ENCODE results near the gene MAPK12. TPM values are rescaled to one million over a fixed set of nuclear protein-coding genes. Genes with fewer than 3 reads are reported as not detected.
A peak's percentile ranks its signal among the peaks of the same experiment; 100 is the strongest.

Gene MAPK12
- total RNA-seq, 1 donor from 2014 or later: 63.3 TPM

GRCh38 chr22:50210378-50211139 is 50.9 kb downstream of the MAPK12 start:
- H3K27me3 Mint-ChIP-seq (ENCODE audit: low read depth): no peaks in the 10 kb centered on the region
- H3K27ac Mint-ChIP-seq: no peak overlapping the region
- DNase-seq (ENCODE audit: low spot score in 2 of 2, unreplicated experiment in 2 of 2): no peak
- TF ChIP-seq, protein P1, sequence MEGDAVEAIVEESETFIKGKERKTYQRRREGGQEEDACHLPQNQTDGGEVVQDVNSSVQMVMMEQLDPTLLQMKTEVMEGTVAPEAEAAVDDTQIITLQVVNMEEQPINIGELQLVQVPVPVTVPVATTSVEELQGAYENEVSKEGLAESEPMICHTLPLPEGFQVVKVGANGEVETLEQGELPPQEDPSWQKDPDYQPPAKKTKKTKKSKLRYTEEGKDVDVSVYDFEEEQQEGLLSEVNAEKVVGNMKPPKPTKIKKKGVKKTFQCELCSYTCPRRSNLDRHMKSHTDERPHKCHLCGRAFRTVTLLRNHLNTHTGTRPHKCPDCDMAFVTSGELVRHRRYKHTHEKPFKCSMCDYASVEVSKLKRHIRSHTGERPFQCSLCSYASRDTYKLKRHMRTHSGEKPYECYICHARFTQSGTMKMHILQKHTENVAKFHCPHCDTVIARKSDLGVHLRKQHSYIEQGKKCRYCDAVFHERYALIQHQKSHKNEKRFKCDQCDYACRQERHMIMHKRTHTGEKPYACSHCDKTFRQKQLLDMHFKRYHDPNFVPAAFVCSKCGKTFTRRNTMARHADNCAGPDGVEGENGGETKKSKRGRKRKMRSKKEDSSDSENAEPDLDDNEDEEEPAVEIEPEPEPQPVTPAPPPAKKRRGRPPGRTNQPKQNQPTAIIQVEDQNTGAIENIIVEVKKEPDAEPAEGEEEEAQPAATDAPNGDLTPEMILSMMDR (IDR thresholded peaks at IDR 0.05; ENCODE audit: unreplicated experiment): no peak
- peaks cover 39% of the 10 kb centered on the region for H3K36me3 Mint-ChIP-seq
- H3K9me3 Mint-ChIP-seq: no peaks in the 10 kb centered on the region
- H3K4me3 Mint-ChIP-seq: no peak overlapping the region
- H3K4me1 Mint-ChIP-seq: no peaks in the 10 kb centered on the region

GRCh38 chr22:50209893-50210292 is 51.6 kb downstream of the MAPK12 start:
- Mint-ChIP-seq H3K9me3 (no peaks in the 10 kb centered on the region), H3K4me3 (no peak overlapping the region), H3K4me1 (no peaks in the 10 kb centered on the region), H3K36me3 (peaks cover 35% of the 10 kb centered on the region), H3K27me3 (ENCODE audit: low read depth) (no peaks in the 10 kb centered on the region), H3K27ac (no peak overlapping the region)
- TF ChIP-seq, protein P1 (IDR thresholded peaks at IDR 0.05; ENCODE audit: unreplicated experiment): peak; percentile 83
- peak in 1 of 2 experiments; percentile 64 for DNase-seq (ENCODE audit: low spot score in 2 of 2, unreplicated experiment in 2 of 2)

DNA sequence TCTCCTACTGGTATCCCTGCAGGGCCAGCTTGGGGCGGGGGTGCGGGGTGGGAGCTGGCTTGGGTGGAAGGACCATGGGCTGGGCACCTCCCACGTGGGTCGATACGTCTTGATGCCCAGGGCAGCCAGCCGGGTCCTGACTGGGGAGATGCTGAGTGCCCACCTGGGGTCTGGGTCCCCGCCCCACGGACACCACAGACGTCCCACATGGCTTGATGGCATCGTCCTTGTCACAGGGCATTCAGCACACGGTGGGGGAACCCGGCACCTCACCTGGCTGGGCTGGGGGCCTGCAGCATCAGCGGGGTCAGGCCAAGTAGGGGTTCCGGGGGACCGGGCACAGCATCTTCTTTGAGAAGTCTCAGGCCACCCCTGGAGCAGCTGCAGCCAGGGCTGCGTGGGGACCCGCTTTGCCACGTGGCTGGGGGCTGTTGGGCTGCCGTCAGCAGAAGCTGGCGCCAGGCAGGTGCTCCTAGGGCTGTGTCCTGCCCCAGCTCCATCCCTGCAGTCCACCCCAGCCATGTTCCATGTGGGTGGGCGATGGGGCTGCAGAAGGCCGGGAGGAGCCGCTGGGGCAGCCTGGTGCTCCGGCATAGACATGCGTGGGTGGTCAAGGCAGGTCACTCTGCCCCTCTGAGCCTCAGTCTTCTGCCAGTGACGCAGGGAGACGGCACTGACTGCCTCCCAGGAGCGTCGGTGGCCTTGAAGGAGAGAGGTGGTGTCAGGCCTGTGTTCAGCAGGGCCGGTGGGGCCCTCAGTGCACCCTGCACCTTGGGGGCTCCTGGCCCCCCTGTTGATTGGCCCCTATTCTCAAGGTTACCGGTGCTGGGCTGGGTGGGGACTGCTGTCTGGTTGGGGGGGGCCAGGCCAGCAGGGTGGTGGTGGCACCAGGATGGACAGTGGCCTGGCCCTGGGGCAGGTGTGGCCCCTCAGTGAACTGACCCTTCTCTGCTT is 52.3 kb downstream of the MAPK12 start:
- no peak overlapping the region for H3K4me3 Mint-ChIP-seq
- peaks cover 32% of the 10 kb centered on the region for H3K36me3 Mint-ChIP-seq
- H3K27me3 Mint-ChIP-seq (ENCODE audit: low read depth): no peaks in the 10 kb centered on the region
- no peaks in the 10 kb centered on the region for H3K9me3 Mint-ChIP-seq
- TF ChIP-seq, protein P1 (IDR thresholded peaks at IDR 0.05; ENCODE audit: unreplicated experiment): no peak
- DNase-seq (ENCODE audit: low spot score in 2 of 2, unreplicated experiment in 2 of 2): no peak
- H3K4me1 Mint-ChIP-seq: no peaks in the 10 kb centered on the region
- no peak overlapping the region for H3K27ac Mint-ChIP-seq

GRCh38 chr22:50208430-50208938 is 53.0 kb downstream of the MAPK12 start:
- Mint-ChIP-seq H3K36me3 (peaks cover 33% of the 10 kb centered on the region), H3K27me3 (ENCODE audit: low read depth) (no peaks in the 10 kb centered on the region), H3K9me3 (peaks cover 2% of the 10 kb centered on the region), H3K4me1 (no peaks in the 10 kb centered on the region), H3K27ac (no peak overlapping the region), H3K4me3 (no peak overlapping the region)
- TF ChIP-seq, protein P1 (IDR thresholded peaks at IDR 0.05; ENCODE audit: unreplicated experiment): no peak
- no peak for DNase-seq (ENCODE audit: low spot score in 2 of 2, unreplicated experiment in 2 of 2)

GRCh38 chr22:50207383-50208140 is 53.9 kb downstream of the MAPK12 start:
- H3K27ac Mint-ChIP-seq: no peak overlapping the region
- TF ChIP-seq, protein P1 (IDR thresholded peaks at IDR 0.05; ENCODE audit: unreplicated experiment): no peak
- no peak overlapping the region for H3K4me3 Mint-ChIP-seq
- H3K27me3 Mint-ChIP-seq (ENCODE audit: low read depth): no peaks in the 10 kb centered on the region
- H3K9me3 Mint-ChIP-seq: peaks cover 6% of the 10 kb centered on the region
- no peak for DNase-seq (ENCODE audit: low spot score in 2 of 2, unreplicated experiment in 2 of 2)
- peaks cover 29% of the 10 kb centered on the region for H3K36me3 Mint-ChIP-seq
- peaks cover 1% of the 10 kb centered on the region for H3K4me1 Mint-ChIP-seq
